ENCODE results near the gene ADAM30.

Gene ADAM30

DNA sequence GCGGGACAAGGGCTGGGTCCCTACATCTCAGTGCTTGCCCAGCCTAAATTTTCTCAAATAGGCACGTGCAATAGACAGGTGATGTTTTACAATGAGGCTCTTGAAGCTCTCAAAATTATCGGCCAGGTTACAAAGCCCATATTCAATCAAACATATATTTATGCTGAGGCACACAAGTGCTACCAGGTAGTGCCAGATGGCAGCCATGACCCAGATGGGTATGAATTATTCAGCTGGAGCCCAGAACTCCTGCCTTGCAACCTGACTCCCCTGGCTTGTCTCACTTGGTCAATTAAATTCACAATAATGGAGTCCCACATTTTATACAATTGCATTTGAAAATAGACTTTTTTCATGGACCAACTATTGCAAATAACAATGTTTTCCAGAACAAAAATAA lies 12.3 kb upstream of the ADAM30 start:
- no peak for DNase-seq (ENCODE audit: low read depth in 2 of 2)

DNA sequence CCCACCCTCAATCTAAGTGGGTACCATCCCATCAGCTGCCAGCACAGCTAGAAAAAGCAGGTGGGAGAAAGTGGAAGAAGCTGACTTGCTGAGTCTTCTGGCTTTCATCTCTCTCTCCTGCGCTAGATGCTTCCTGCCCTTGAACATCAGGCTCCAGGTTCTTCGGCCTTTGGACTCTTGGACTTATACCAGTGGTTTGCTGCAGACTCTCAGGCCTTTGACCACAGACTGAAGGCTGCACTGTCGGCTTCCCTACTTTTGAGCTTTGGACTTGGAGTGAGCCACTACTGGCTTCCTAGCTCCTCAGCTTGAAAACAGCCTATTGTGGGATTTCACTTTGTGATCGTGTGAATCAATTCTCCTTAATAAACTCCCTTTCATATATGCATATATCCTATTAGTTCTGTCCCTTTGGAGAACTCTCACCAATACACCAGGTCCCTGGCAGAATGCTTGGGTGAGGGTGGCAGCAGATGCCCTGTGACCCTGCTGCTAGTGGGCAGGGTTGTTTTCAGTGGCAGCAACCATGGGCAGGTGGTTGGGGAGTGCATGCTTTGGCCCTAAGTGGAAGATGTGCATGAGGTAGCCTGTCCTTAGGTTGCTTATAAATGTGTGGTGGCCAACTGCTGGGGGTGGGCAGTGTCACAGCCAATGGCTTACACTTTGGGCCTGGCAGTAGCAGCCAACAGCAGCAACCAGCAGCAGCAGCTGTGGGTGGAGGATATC lies 10.8 kb upstream of the ADAM30 start:
- no peak for DNase-seq (ENCODE audit: low read depth in 2 of 2)

DNA sequence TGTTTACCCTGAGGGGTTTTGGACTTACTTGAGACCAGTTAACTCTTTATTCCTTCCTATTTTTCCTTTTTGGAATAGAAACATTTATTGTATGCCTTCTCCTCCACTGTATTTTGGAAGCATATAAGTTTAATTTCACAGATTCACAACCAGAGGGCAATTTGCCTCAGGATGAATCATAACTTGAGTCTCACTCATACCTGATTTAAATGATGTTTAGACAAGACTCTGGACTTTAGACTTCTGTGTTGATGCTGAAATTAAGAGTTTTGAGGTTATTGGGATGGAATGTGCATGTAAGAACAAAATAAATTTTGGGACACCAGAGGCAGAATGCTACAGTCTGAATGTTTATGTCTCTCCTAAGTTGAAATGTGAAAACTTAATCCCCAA lies 7.1 kb upstream of the ADAM30 start:
- DNase-seq (ENCODE audit: low read depth in 2 of 2) = no peak

DNA sequence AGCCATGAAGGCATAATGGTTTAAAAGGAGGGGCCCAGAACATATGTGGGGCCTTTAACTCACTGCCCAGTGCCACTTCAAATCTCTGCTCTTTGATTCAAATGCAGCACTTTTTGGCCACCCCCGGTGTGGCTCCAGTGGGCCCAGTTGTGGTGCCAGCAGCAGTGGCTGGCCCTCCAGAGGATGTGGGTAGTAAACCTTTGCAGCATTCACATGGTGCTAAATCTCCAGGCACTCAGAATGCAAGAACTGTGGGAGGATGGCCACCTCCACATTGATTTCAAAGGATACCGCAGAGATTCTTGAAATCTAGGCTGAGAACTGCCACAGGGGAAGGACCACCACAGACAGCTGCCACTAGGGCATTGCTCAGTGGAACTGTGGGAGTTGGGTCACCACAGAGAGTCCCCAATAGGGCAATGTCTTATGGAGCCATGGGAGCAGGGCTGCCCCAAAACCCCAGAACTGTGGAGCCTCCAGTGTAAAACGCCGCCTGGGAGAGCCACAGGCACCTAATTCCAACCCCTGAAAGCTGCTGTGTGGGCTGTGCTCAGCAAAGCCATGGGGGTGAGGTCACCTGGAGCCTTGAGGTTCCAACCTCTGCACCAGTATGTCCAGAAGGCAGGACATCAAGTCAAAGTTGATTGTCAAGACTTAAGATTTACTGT lies 6.6 kb upstream of the ADAM30 start:
- no peak for DNase-seq (ENCODE audit: low read depth in 2 of 2)

DNA sequence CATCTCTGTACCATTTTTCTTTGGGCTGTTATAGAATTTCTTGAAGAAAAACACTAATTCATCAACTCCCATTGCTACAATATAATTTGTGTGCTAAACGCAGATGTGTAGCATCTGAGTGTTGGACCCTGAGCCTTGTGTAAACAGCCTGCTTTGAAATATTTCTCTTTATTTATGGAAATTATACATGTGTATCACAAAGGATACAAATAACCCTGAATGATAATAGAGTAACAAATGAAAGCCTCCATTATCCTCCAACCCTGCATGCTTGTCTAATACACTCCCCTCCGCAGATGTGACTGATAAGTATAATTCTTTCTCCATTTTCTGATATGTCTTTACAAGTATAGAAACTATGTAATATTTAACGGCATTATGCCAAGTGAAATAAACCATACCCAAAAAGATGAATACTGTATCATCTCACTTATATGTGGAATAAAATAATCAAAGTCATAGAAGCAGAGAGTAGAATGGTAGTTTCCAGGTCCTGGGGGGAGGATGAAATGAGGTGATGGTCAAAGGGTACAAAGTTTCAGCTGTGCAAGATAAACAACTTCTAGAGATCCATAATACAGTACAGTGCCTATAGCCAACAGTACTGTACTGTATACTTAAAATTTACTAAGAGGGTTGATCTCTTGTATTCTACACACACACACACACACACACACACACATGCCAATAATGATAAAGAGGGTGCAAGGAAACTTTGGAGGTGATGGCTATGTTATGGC lies 2.8 kb upstream of the ADAM30 start:
- DNase-seq (ENCODE audit: low read depth in 2 of 2) = no peak

DNA sequence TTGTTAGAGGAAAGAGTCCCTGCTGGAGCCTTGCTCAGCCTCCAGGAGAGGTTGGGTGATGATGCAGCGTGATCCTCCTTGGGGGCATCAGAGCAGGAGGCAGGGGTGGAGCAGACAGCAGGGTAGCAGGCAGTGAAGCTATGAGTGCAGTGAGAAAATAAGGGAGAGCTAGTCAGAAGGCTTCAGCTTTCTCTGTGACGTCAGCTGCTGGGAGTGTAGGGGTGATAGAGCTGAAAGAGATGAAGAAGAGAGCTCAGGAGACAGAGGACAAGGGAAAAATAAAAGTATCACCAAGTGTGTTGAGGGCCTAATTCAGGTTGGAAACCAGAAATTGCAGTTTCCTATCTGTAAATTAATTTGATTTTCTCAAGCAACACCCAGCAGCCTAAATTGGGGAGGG lies 2.2 kb upstream of the ADAM30 start:
- no peak for DNase-seq (ENCODE audit: low read depth in 2 of 2)

DNA sequence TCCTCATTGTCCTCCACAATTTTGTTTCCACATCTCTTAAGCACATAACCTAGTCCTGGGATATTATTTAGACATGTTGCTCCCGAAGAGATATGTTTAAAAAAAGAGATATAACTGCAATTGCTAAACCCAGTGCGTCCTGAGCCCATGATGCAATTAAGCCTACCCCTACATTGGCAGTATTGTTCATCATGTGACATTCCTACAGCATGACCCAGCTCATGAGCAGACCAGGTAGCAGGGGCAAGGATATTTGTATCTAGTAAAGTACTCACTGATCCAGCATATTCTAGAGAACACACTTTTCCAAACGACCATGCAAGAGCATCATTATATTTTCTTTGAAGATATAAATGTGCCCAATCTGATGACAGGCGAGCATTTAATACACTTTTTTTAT lies 1.2 kb downstream of the ADAM30 start:
- DNase-seq (ENCODE audit: low read depth in 2 of 2) = no peak

DNA sequence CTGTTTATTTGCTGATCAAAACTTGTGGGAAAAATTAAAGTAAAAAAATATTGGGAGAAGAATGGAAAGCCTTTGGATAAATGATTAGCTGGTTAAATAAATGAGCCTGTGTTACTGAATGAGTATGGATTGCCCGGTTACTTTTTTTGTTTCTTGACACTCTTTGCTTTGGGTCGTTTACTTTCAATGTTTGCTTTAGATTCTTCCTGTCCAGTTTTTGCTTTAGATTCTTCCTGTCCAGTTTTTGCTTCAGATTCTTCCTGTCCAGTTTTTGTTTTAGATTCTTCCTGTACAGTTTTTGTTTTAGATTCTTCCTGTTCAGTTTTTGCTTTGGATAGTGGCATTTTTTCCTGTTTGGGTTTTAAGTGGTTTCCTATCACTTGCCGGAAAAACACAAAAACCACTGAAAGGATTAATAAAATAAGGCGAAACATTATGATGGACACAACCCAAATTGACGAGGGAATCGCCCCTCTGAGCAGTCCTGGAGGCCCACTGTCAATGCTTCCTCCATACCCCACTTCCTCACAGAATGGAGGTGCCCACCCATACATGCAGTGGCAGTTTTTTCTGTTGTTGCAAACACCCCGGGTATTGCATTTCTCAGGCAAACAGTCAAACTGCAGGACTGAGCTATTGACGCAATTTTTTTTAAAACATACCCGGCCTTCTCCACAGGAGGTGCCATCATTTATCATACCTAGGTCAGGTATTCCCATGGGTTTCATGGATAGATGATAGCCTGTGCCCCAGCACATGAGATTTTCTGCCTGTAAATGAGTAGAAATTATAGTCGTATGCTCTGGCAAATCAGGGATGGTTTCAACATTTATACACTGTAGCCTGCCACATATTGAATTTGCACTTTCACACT lies 2.3 kb downstream of the ADAM30 start:
- no peak for DNase-seq (ENCODE audit: low read depth in 2 of 2)

DNA sequence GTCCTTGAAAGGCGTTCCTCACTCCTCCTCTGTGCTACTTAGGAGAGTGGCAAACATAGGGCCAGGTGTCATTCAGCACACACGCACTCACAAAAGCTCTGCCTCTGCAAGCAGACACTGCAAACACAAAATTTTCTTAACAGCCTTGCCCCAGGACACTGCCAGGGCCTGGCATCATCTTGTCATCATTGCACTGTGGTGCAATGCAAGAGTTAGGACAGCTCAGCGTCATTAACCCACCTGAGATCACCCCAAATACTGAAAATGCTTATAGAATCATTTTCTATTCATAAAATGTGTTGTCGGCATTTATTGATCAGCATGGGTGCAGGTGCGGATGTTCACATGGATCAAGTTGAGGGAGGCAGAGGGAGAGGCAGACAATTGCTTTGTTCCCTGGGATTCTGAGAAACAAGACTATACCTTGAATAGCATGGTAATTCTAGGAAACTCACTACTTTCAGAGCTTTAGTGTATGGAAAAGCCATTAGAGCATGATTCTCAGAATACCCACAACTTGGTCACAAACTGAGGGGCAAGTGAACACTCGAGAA lies 3.0 kb downstream of the ADAM30 start:
- no peak for DNase-seq (ENCODE audit: low read depth in 2 of 2)

DNA sequence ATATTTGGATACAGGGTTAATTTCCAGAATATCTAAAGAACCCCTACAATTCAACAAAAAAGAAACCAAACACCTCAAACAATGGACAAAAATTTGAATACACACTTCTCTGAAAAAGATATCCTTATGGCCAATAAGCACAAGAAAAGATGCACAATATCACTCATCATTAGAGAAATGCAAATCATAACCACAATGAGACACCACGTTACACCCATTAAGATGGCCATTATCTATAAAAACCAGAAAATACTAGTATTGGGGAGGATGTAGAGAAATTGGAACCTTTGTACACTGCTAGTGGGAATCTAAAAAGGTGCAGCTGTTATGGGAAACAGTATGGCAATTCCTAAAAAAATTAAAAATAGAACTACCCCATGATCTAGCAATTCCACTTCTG lies 4.9 kb downstream of the ADAM30 start:
- no peak for DNase-seq (ENCODE audit: low read depth in 2 of 2)

DNA sequence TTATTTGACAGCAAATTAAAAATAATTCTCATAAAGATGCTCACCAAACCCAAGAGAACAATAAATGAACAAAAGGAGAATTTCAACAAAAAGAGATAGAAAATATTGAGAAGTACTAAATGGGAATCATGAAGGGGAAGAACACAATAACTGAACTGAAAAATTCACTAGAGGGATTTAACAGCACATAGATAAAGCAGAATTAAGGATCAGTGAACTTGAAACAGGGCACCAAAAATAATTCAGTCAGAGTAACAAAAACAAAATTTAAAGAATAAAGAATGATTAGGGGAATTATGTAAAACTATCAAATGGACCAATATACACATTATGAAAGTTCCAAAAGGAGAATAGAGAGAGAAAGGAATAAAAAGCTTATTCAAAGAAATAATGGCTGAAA lies 7.8 kb downstream of the ADAM30 start:
- no peak for DNase-seq (ENCODE audit: low read depth in 2 of 2)

DNA sequence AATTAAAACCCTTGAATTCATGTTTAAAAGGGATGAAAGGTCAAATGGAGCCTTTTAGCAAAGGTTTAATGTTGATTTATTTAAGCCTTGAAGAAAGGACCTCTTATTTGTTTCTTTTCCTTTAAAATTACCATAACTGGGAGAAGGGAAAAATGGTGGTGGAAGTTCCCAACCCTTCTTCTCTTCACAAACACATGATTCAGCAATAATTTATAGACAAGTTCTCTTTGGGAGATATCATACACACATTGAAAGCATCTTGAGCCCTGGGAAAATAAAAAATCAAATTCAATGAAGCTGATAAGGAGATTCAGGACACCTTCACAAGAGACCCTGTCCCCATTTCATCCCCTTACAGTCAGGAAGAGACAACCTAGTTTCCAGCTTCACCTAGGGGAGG lies 8.9 kb downstream of the ADAM30 start:
- DNase-seq (ENCODE audit: low read depth in 2 of 2) = no peak

DNA sequence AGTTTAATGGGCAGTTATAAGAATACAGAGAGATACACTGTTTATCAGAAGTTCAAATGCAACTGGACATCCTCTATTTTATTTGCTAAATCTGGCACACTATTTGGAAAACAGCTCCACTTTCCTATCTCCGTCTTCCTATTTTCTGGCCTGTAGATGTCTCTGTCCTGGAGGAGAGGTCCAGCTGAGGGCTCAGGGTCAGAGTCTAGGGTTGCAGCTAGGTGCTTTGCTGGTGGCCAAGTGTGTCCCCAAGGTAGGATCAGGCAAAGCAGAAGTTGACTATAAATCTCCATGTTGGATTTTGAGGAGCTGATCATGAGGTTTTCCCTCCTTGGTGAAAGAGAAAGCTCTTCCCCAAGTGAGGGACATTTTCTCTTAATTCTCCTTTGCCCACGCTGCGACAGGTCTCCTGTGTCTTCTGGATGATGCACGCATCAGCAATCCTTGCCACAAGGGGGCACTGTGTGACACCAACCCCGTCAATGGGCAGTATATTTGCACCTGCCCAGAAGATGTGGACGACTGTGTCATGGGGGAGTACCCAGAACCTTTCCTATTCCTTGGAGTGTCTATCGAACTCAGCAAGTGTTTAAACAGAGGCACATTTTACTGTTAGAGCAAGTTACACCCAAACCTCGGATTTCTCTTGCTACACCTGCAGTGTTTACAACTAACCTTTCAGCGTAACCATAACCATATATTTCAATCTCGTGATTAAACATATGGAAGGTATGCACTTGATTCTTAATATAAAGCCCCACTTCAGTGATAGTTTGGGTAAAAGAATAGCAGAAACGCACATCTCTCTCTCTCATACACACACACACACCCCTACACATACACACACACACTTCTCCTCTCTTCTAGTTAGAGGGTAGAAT lies 10.2 kb downstream of the ADAM30 start:
- peak in 1 of 2 donors; percentile 10 for DNase-seq (ENCODE audit: low read depth in 2 of 2)

DNA sequence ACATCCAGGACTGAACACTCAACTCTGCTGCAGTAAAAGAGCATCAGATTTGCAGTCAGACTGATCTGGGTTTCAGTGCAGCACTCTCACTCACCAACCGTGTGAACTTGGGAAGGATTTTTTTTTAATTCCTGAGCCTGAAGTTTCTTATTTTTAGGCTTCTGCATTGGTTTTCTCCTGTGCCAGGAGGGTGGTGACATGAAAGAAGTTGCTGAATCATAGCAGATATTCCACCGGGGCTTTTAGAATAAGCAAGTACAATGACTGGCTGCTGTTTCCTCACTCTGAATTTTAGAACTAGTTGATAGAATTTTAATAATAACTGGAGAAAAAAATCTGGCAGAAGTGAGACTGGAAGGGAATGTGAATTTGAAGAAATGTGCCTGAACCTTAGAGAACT lies 11.6 kb downstream of the ADAM30 start:
- DNase-seq (ENCODE audit: low read depth in 2 of 2) = no peak

DNA sequence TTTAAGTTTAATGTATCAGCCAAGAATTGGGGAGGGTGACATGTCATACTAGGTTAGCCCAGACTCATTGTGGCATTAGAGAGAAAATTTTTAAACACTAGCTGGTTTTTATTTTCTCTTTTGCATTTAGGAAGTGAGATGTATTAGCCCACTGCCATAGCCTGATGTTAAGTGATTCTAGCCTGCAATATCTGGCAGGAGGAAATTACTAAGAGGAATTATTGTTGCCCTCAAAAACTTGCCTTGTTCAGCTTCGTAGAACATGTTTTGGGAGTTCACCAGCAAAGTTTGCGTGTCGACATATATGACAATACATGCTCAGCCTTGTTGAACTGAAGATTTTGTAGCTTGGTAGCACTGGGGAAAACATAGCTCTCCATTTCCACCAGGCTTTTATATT lies 12.5 kb downstream of the ADAM30 start:
- no peak for DNase-seq (ENCODE audit: low read depth in 2 of 2)

DNA sequence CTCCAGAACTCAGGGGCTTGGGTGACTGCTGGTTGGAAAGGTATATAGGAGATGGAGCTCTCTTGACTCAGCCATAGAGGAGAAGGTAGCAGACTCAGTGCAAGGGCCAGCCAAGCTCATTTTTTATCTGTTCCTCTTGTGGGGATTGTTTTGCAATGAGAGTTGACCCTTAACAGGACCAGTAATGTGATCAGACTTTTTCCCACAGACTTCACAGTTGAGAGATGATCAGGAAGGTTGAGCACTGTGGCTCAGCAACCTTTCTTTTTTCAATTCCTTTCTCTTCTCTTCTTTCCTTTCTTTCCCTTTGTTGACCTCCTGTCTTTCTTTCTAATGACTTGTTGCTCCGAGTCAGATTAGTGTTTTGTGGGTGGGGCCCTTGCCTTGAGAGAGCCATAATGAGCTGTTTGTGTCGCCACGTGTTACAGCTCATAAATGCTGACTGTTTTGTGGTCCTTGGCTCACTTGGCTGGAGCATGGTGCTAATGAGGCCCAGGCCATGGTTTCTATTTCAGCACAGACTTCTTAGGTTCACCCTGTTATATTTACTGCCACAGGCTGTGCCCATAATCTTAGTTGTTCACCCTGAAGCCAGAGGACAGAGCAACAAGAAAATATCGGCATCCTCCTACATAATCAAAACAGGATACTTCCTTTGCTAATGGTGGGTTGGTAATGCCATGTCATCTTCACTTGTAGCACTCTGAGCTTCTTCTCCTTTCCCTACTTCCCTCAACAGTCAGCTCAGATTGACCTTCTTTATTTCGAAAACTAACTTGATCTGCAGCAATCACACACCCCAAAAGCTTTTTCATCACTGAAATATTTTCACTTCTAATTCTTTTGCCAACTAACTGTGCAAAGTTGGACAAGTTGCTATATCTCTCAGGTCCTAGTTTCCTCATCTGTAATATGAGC lies 13.9 kb downstream of the ADAM30 start:
- DNase-seq (ENCODE audit: low read depth in 2 of 2) = no peak

DNA sequence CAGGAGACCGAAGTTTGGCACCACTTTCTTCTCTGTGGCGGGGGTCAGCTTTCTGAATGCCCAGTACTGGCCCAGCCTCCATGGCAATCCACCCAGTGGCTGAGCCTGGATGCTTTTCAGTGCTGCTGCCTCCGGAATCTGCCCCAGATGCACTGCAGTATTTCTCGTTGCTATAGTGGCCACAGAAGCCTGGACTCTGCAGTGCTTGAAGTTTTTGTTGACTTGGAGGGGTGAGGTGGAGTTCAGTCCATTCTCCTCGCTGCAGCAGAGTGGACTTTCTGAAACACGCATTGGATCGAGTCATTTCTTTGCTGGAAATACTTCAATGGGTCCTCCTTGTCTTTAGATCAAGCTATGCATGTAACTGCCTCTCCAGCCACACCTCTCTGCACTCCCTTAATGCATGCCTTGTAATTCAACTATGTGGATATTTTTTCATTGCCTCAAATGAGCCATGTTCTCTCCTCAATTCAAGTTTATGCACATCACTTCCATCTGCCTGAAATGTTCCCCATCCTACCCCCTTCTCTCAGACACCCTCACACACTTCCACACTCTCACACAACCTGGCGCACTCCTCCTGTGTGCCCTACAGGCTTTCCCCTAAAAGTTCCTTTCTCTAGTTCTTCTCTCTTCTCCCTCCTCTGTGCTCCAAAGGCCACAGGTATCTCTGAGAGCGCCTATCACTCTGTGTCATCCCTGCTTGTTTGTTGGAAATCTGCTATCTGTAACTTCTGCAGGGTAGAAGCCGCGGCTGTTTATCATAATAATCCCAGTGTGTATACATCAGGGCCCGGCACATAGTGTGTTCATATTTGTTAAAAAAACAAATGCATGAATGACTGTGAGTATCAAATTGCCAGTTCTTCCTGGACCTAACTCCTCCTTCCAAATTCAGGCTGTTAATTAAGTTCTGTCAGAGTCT lies 16.5 kb downstream of the ADAM30 start:
- DNase-seq (ENCODE audit: low read depth in 2 of 2) = no peak

DNA sequence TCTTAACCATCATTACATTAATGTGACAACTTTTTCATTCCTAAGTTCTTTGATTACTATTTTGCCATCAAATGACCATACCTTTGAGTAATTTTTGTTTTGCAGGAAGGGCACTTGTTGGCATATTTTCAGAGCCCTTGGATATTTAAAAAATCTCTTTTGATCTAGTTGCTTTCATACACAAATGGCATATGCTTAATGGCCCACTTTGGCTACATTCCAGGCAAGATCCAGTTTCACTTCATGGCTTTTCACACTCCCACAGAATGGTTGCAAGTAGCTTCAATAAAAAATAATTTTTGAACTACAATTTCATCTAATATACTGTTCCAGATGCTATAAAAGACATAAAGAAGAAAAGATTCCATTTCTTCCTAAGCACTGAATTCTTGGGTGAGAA lies 18.1 kb downstream of the ADAM30 start:
- DNase-seq (ENCODE audit: low read depth in 2 of 2) = no peak

DNA sequence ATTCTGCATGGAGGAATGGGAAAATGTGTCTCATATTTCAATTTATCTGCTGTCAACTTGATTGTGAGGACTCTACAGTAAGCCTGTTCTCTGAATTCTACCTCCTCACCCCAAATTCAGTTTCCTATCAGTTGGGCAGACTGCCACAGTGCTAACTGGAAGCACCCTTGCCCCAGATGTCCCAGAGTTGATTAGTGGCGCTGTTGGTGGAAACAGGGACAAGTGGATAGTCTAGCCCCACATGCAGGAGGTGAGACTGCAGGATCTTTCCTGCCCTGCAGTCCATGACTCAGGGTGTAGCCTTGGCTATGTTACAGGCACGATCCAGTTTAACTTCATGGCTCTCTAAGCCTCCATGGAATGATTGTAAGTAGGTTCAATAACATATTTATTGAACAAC lies 22.1 kb downstream of the ADAM30 start:
- DNase-seq (ENCODE audit: low read depth in 2 of 2) = no peak

All from stimulated activated CD8-positive, alpha-beta memory T cell treated with anti-CD3 and anti-CD28 coated beads, Interleukin-15, amount 100 ng/mL, for 4 hours (primary cell).